Nephron progenitor cell (in vitro differentiated cells): ENCODE measurements around the gene PARP1.

Experiments
- DNase-seq: peaks from one replicate; pipeline ENCODE4 v3.0.0; 2021
- H3K27ac Mint-ChIP-seq: 2 replicates; pipeline ENCODE4 v1.8.0; 2021; ENCODE audit warnings: mild to moderate bottlenecking, moderate library complexity, mixed read lengths
- H3K27me3 Mint-ChIP-seq: 2 replicates; pipeline ENCODE4 v1.8.0; 2021; ENCODE audit warnings: mild to moderate bottlenecking, low read depth, mixed read lengths; ENCODE audit not compliant: poor library complexity
- H3K36me3 Mint-ChIP-seq: 2 replicates; pipeline ENCODE4 v1.8.0; 2021; ENCODE audit warnings: low read depth, mixed read lengths
- H3K4me1 Mint-ChIP-seq: 2 replicates; pipeline ENCODE4 v1.8.0; 2021; ENCODE audit warnings: mixed read lengths
- H3K4me3 Mint-ChIP-seq: 2 replicates; pipeline ENCODE4 v1.8.0; 2021; ENCODE audit warnings: mild to moderate bottlenecking, moderate library complexity, mixed read lengths
- H3K9me3 Mint-ChIP-seq: 2 replicates; pipeline ENCODE4 v1.8.0; 2021; ENCODE audit warnings: mild to moderate bottlenecking, moderate library complexity, mixed read lengths
- TF ChIP-seq, protein P1 (sequence below): fragments of 200-600 bp; sonication (generic); IDR thresholded peaks from 2 replicates; pipeline ENCODE4 v1.5.0; 2021; ENCODE audit warnings: antibody characterized with exemption

Gene PARP1

DNA sequence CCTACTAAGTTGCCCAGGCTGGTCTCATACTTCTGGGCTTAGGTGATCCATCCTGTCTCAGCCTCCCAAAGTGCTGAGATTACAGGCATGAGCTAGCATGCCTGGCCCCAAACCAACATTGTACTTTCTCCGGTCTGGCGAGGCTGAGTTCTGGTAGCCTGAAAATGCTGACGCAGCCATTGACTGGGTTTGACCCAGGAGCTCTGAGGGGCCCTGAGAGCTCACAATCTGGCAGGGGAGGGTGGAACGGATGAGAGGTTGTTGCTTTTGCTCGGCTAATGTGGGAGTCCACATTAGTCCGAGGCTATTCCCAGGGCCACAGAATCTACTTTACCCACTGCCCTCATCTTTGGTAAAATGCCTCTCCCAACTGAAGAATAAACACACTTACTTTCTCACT is 35.1 kb upstream of the PARP1 start:
- no peak for DNase-seq
- Mint-ChIP-seq H3K9me3 (no peaks in the 10 kb centered on the region), H3K27ac (no peak overlapping the region), H3K27me3 (peaks cover 16% of the 10 kb centered on the region), H3K4me1 (peaks cover 21% of the 10 kb centered on the region), H3K4me3 (no peak overlapping the region), H3K36me3 (no peaks in the 10 kb centered on the region)
- TF ChIP-seq, protein P1, sequence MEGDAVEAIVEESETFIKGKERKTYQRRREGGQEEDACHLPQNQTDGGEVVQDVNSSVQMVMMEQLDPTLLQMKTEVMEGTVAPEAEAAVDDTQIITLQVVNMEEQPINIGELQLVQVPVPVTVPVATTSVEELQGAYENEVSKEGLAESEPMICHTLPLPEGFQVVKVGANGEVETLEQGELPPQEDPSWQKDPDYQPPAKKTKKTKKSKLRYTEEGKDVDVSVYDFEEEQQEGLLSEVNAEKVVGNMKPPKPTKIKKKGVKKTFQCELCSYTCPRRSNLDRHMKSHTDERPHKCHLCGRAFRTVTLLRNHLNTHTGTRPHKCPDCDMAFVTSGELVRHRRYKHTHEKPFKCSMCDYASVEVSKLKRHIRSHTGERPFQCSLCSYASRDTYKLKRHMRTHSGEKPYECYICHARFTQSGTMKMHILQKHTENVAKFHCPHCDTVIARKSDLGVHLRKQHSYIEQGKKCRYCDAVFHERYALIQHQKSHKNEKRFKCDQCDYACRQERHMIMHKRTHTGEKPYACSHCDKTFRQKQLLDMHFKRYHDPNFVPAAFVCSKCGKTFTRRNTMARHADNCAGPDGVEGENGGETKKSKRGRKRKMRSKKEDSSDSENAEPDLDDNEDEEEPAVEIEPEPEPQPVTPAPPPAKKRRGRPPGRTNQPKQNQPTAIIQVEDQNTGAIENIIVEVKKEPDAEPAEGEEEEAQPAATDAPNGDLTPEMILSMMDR: no peak

DNA sequence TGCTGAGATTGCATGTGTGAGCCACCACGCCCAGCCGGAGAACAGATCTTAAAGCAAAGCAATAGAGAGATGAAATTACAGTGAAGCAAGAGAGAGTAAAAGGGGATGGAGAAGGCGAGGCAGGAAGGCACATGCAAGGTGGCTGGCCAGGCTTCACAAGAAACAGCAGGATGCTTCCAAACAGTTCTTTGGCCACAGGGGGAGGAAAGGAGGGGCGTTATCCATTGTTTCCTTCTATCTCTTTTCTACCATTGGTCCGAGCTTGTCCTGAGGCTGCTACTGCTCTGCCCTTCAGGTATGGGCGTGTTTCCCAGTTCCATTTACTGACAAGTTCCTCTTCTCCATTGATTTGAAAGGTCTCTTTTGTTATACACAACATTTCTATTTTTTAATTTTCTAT is 33.7 kb upstream of the PARP1 start:
- TF ChIP-seq, protein P1: no peak
- Mint-ChIP-seq H3K4me1 (peaks cover 21% of the 10 kb centered on the region), H3K4me3 (no peak overlapping the region), H3K27ac (no peak overlapping the region), H3K9me3 (no peaks in the 10 kb centered on the region), H3K36me3 (no peaks in the 10 kb centered on the region), H3K27me3 (peaks cover 19% of the 10 kb centered on the region)
- DNase-seq: no peak

- Mint-ChIP-seq H3K27me3 (peaks cover 21% of the 10 kb centered on the region), H3K4me1 (peaks cover 21% of the 10 kb centered on the region)
- TF ChIP-seq, protein P1: no peak
Measured at GRCh38 chr1:226440512-226440911, 32.6 kb upstream of the PARP1 start.

DNA sequence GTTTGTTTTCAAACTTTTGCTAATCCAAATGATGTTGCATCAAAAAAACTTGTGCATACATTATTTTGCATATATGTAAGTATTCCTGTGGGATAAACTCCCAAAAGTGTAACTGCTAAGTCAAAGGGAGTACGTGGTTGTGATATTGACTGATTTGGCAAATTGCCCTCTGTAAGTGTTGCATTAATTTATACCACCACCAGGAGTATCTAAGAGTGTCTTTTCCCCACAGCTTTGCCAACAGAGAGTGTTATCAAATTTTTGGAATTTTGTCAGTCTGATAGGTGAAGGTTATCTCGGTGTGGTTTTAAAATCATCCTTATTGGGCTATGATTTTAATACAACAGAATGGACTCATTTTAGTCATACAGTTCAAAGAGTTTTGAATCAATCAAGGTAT is 30.1 kb upstream of the PARP1 start:
- H3K4me1 Mint-ChIP-seq: peaks cover 16% of the 10 kb centered on the region
- H3K9me3 Mint-ChIP-seq: no peaks in the 10 kb centered on the region
- DNase-seq: no peak
- peaks cover 10% of the 10 kb centered on the region for H3K27me3 Mint-ChIP-seq
- H3K27ac Mint-ChIP-seq: no peak overlapping the region
- no peaks in the 10 kb centered on the region for H3K36me3 Mint-ChIP-seq
- TF ChIP-seq, protein P1: no peak
- no peak overlapping the region for H3K4me3 Mint-ChIP-seq

More at GRCh38 chr1:226440512-226440911, 32.6 kb upstream of the PARP1 start:
- H3K27ac Mint-ChIP-seq: no peak overlapping the region
- no peak for DNase-seq
- no peaks in the 10 kb centered on the region for H3K9me3 Mint-ChIP-seq
- no peak overlapping the region for H3K4me3 Mint-ChIP-seq
- no peaks in the 10 kb centered on the region for H3K36me3 Mint-ChIP-seq

- peaks cover 21% of the 10 kb centered on the region for H3K4me1 Mint-ChIP-seq
- H3K27ac Mint-ChIP-seq: no peak overlapping the region
- H3K4me3 Mint-ChIP-seq: no peak overlapping the region
- TF ChIP-seq, protein P1: no peak
- peaks cover 13% of the 10 kb centered on the region for H3K27me3 Mint-ChIP-seq
- no peak for DNase-seq
- no peaks in the 10 kb centered on the region for H3K9me3 Mint-ChIP-seq
- H3K36me3 Mint-ChIP-seq: no peaks in the 10 kb centered on the region
Measured at GRCh38 chr1:226436855-226437491, 29.1 kb upstream of the PARP1 start.

- Mint-ChIP-seq H3K9me3 (no peaks in the 10 kb centered on the region), H3K27me3 (peaks cover 13% of the 10 kb centered on the region), H3K4me1 (peaks cover 21% of the 10 kb centered on the region), H3K4me3 (no peak overlapping the region), H3K27ac (no peak overlapping the region), H3K36me3 (no peaks in the 10 kb centered on the region)
- TF ChIP-seq, protein P1: no peak
- no peak for DNase-seq
Measured at GRCh38 chr1:226436472-226436854, 28.6 kb upstream of the PARP1 start.
